Testis (tissue), 2 donors: ENCODE results near the gene AKAP12.

Experiments used
- CTCF ChIP-seq, 3 experiments: fragments of 450-650 bp in 2 of 3; fragments of 200-600 bp in 1 of 3; sonication (generic) in 1 of 3; IDR thresholded peaks; one replicate each; pipeline ENCODE4 v1.5.1; 2016 to 2019; ENCODE audit warnings: antibody characterized with exemption in 3 of 3, mild to moderate bottlenecking in 2 of 3, moderate library complexity in 1 of 3
- POLR2A ChIP-seq: fragments of 450-650 bp; IDR thresholded peaks from one replicate; pipeline ENCODE4 v1.6.1; 2017; ENCODE audit warnings: antibody characterized with exemption, mild to moderate bottlenecking, moderate library complexity

- TF ChIP-seq POLR2A = no peak
- TF ChIP-seq CTCF (IDR thresholded peaks at IDR 0.05) = no peak
These were observed 20.4 kb downstream of the AKAP12 start for GRCh38 chr6:151260205-151260604.
